Stimulated activated CD8-positive, alpha-beta memory T cell treated with anti-CD3 and anti-CD28 coated beads, Interleukin-7, amount 100 ng/mL, for 24 hours (primary cell): ENCODE results near the gene PTPRA.
"Not testable (repeated sequence)": the region's sequence is repeated elsewhere in the genome, so short reads cannot be mapped to it uniquely, and the experiment has no call there.

Source experiments
- DNase-seq: peaks from one replicate; pipeline ENCODE4 v3.0.0-alpha.2; 2020; ENCODE audit warnings: low read depth

Gene PTPRA

DNA sequence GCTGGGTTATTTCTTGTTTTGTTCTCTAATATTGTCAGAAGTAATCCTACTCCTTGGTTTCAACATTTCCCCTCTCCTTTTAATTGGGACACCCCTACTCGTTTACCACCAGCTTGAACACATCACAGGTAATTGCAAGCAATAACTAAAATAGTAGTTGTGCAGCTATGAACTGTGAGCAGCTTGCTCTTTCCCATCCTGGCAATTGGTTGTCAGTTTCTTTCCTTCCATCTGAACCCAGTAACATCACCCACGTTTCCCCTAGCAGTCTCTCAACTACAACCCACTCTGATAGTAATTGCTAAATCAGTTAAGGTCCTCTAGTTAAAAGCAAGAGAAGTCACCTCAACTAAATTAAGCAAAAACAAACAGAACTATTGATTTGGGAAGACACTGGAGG lies 122.5 kb downstream of the PTPRA start:
- DNase-seq = no peak

DNA sequence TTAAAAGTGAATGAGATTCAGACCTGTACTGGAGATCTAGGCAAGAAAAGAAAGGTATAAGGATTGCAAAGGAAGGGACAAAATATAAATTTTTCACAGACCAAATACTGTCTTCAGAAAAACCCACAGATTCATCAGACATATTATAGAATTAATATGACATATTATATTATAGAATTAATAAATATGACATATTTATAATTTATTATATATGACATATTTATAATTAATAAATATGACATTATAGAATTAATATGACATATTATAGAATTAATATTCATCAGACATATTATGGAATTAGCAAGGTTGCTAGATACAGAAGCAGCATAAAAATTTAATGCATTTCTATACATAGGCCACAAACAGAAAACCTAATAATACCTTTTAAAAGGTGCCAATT lies 125.4 kb downstream of the PTPRA start:
- DNase-seq = no peak

DNA sequence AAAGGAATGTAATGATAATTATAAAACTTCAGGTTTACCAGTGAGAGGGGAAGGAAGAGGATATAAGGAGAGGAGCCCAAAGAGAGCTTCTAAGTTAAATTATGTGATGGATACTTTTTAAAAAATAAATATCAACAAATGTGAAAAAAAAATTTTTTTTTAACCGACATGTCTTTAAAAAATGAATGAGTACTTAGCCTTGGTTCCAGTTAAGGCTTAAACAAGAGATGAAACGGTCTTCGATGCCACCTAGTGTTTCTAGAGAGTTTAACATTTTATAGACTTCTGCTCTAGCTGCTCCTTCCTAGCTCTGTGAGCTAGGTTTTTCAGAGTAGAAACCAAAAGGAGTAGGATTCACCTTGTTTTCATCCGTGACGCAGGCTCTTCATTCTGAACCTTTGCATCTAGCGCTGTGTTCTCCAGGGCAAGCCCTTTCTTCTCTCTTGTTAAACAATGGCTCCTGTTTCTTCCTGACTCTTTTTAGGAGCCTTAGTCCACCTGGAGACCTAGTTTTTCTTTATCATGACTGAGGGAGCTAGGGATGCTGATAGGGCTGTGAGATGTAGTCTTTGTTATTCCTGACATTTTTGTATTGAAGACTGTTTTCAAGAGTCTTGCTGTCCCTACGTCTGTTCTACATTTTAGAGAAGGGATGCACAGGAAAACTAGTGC lies 127.7 kb downstream of the PTPRA start:
- DNase-seq = no peak

DNA sequence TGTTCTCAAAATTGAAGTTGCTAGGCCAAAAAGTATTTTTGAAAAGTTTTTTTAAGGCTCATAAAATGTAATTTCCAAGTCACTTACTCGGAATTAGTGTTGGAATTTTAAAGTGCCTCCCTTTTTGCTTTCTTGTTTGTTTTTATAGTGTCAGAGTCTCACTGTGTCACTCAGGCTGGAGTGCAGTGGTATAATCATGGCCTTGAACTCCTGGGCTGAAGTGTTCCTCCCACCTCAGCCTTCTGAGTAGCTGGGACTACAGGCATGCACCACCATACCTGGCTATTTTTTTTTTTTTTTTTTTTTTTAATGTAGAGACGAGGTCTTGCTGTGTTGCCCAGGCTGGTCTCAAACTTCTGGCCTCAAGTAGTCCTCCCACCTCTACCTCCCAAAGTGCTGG lies 130.1 kb downstream of the PTPRA start:
- no peak for DNase-seq

- DNase-seq = no peak
Observed at GRCh38 chr20:3010985-3011723, 137.9 kb downstream of the PTPRA start.

DNA sequence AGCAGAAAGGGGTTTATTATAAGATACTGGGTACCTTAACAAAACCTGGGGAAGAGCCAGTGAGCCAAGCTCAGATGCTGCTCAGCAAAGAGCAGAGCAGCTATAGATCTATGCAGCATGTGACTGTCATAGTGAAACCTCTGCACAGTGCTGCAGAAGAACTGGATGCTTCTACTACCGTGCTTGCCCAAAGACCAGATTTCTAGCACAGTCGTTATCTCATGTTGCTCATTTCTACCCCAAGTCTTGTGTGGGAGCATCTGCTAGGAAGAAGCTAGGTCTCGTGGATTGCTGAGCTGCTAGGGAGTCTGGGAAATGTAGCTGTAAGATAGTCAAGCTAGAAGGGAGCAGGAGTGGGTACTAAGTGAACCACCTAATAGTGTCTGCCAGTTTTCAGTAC lies 138.5 kb downstream of the PTPRA start:
- DNase-seq = no peak

DNA sequence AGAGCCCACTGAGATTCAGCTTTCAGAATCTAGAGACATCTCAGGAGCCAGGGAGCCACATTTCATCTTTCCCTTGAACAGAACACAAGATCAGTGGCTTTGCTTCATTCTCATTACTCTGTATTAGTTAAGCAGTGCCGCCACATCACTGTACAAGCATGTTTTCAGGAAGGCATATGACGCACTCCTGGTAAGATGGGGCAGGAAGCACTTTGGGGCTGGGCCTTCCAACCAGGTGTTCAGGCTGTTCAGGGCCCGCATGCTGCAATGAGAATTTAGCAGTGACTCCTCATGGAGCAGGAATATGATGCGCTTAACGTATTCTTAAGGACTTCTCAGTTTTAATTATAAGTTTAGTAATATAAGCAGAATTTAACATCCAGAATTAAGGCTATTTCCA lies 140.5 kb downstream of the PTPRA start:
- DNase-seq = no peak

- DNase-seq = no peak
Observed at GRCh38 chr20:3014179-3014578, 140.9 kb downstream of the PTPRA start.

- no peak for DNase-seq
Observed at GRCh38 chr20:3014662-3015061, 141.4 kb downstream of the PTPRA start.

- not testable (repeated sequence) for DNase-seq
Observed at GRCh38 chr20:3015302-3015701, 142.0 kb downstream of the PTPRA start.

GRCh38 chr20:3021327-3021726 lies 148.0 kb downstream of the PTPRA start:
- no peak for DNase-seq

- no peak for DNase-seq
Observed at GRCh38 chr20:3021777-3022176, 148.5 kb downstream of the PTPRA start.

DNA sequence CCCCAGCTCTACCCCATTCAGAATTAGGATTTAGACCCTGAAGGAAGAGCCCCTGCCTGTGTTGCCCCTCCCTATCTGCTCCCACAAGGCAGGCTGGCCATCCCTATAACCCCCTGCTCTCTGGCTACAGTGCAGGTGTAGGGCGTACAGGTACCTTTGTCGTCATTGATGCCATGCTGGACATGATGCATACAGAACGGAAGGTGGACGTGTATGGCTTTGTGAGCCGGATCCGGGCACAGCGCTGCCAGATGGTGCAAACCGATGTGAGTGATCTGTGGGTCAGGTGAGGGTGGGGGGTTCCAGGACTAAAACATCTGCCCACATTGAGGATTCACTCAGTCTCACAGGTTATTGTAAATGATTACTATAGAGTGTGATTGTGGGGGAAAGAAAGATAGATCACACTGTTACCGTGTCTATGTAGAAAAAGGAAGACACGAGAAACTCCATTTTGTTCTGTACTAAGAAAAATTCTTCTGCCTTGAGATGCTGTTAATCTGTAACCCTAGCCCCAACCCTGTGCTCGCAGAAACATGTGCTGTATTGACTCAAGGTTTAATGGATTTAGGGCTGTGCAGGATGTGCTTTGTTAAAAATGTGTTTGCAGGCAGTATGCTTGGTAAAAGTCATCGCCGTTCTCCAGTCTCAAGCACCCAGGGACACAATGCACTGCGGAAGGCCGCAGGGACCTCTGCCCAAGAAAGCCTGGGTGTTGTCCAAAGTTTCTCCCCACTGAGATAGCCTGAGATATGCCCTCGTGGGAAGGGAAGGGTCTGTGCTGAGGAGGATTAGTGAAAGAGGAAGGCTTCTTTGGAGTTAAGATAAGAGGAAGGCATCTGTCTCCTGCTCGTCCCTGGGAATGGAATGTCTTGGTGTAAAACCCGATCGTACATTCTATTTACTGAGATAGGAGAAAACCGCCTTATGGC lies 149.5 kb downstream of the PTPRA start:
- DNase-seq = not testable (repeated sequence)

DNA sequence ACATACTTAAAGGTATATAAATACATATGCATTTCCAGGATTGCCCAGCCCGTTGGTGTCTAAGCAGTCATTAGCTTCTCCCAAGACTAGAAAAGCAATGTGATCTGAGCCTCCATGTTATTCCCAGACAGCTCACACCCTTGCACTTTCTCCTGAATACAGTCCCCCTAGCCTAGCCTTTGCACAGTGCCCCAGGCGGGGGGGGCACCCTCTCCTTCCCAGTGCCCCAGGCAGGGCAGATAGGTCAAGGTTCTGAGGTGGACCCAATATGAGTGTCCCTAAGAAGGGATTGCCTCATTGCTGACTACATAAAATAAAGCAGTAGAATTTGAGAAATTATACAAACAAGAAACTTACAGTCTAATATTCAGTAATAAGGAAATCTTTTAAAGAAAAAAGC lies 154.7 kb downstream of the PTPRA start:
- no peak for DNase-seq

DNA sequence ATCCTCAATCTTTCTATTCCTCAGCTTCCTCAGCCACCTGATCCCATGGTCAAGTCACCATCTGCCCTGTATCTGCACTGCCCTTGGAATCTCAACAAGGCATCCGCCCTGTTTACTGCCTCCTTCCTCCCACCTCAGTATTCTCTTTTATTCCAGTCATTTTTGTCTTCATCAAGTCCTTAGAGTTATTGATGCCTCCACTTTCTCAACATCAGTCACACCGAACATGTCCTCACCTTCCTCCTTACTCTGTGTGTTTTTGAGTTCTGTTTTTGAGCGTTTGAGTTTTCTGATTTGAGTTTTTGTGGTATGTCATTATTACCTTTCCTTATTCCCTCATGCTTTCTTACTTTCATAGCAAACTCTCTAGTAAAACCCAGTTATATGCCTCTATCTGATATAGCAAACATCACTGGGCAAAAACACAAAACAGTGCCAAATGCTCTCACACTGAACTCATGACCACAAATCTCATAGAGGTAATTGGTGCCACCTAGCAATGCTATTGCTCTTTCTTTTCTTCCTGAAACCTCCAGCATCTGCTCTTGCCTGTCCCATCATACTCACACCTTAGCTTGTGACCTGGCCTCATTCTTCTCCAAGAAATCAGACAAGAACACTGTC lies 158.4 kb downstream of the PTPRA start:
- no peak for DNase-seq

DNA sequence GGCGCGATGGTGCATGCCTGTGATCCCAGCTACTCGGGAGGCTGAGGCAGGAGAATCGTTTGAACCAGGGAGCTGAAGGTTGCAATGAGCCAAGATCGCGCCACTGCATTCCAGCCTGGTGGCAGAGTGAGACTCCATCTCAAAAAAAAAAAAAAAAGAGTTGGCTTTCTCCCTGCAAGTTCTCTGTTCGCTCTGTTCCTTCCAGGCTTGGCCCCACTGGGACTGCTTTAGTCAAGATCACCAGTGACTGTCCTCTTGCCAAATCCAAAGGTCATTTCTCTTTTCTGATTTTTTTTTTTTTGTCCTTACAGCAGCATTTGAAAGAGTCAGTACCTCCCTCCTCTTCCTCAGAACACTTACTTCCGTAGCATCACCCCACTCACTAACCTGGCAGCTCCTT lies 159.3 kb downstream of the PTPRA start:
- DNase-seq = no peak

- DNase-seq = no peak
Observed at GRCh38 chr20:3037654-3038053, 164.4 kb downstream of the PTPRA start.

DNA sequence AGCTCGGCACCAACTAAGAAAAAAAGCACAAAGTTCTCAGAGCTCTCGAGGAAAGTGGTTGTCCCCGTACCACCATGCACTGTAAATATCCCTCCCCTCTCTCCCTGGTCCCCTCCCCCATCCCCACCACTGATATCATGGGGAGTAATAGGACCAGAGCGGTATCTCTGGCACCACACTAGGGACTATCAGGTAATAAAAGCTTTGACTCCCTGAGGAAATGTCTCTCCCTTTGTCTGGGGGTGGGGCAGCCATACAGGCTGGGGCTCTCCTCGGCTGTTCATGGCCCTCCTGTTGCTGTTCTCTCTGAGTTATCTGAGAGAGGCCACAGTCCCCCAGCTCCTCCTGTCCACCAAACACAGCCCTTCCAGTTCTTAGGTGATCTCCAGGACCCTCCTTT lies 165.2 kb downstream of the PTPRA start:
- DNase-seq = no peak

DNA sequence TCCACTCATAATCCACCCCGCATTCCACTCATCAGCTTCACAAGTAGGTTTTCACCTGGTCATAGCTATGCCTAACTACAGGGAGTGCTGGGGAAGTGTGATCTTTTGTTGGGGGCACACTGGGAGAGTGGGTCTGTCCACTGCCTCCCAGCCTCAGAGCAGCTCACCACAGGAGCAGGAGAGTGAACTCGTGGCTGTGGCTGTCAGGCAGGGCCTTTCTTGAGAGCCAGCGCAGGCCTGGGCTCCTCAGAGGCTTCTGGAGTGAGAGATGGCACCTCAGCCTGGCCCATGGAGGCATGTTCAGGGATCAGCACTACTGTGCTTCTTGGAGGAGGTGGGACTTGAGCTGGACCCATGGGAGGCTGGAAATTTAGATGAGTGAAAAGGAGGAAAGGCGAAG lies 166.1 kb downstream of the PTPRA start:
- no peak for DNase-seq

GRCh38 chr20:3040086-3040485 lies 166.8 kb downstream of the PTPRA start:
- no peak for DNase-seq

DNA sequence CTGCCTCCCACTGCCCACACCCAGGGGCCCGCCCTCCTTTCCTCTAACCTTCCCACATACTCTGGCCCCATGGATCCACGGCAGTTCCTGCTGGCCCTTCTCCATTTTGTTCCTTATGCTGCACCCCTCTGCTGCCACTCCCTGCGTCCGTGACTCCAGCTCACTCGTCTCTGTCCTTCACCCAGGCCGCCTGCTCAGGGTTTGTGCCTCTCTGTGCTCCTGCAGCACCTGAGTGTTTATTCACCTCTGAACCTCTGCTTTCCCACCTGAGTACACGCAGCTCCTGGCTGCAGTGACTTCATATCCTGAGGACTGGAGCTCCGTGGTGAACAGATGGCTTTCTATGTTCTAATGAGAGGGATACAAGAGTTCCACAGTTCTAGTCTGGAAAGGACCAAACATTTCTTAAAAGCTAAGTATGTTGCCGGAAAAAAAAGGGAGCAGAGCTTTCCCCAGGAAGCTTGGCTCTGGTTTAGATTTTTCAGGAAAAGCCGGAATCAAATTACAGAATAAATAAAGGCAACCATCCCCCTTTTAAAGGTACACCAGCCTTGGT lies 168.7 kb downstream of the PTPRA start:
- DNase-seq = no peak

DNA sequence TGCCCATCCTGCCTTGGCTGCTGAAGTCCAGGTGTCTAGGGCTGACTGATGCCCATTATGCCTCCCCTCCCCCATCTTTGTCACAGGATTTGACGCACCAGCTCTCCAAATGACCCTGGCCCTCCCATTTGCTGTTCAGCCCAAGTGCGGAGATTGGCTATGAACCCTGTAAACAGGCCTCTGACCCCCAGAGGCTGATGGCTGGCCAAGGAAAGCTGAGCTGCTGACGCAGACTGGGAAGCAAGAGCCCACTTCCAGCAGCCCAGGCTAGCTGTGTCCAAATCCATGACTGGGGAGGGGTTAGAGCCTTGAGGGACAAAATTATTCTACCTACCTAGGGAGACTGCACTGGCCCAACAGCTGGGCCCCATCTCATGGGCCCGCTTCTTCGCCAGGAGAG lies 169.3 kb downstream of the PTPRA start:
- no peak for DNase-seq
